OCI-LY3 (cell line): ENCODE results near the gene FGF13.

Experiments used
- CTCF ChIP-seq: fragments of 200-600, 300-600 bp; sonication (generic); IDR thresholded peaks from 2 replicates; pipeline ENCODE4 v1.5.1; 2014; ENCODE audit warnings: antibody characterized with exemption, low read length, low read depth
- EZH2phosphoT487 ChIP-seq: fragments of 200-600 bp; shearing (Covaris generic); IDR thresholded peaks from 2 replicates; pipeline ENCODE4 v1.6.1; 2018; ENCODE audit warnings: antibody characterized with exemption, mixed run types, low read depth

GRCh38 chrX:138756234-138756633 lies 44.7 kb upstream of the FGF13 start:
- no peak; the same call in 1 of the 2 replicates for TF ChIP-seq CTCF
- no peak for TF ChIP-seq EZH2phosphoT487
